Spleen (tissue), 11 donors: ENCODE measurements around the gene TCF7. TPM values are rescaled to one million over a fixed set of nuclear protein-coding genes. Genes with fewer than 3 reads are reported as not detected.

Source experiments
- DNase-seq: peaks from one replicate; pipeline ENCODE4 v3.0.0-alpha.2; 2020
- H3K27ac ChIP-seq, 8 donors: fragments of 200-600 bp; sonication (generic) in 7 of 8; 1 replicate in 4 of 8; 2 replicates in 4 of 8; pipeline versions ENCODE4 v1.5.0 to v1.8.0; 2016 to 2021; ENCODE audit warnings: inconsistent platforms in 4 of 8, mild to moderate bottlenecking in 4 of 8, moderate library complexity in 1 of 8
- H3K27me3 ChIP-seq, 7 donors: fragments of 200-600 bp; sonication (generic) in 6 of 7; replicated peaks in 1 of 7; 1 replicate in 4 of 7; 2 replicates in 3 of 7; pipeline versions ENCODE4 v1.5.0 to v1.8.0; 2016 to 2021; ENCODE audit warnings: inconsistent platforms in 3 of 7, mild to moderate bottlenecking in 1 of 7
- H3K36me3 ChIP-seq, 6 donors: fragments of 200-600 bp; sonication (generic) in 5 of 6; 1 replicate in 4 of 6; 2 replicates in 2 of 6; pipeline versions ENCODE4 v1.5.0 to v1.8.0; 2016 to 2021; ENCODE audit warnings: inconsistent platforms in 2 of 6
- H3K4me1 ChIP-seq, 6 donors: fragments of 200-600 bp; sonication (generic) in 5 of 6; 1 replicate in 3 of 6; 2 replicates in 3 of 6; pipeline versions ENCODE4 v1.5.0 to v1.8.0; 2016 to 2021; ENCODE audit warnings: inconsistent platforms in 3 of 6
- H3K4me3 ChIP-seq, 8 donors: fragments of 200-600 bp; sonication (generic) in 7 of 8; 1 replicate in 4 of 8; 2 replicates in 4 of 8; pipeline versions ENCODE4 v1.5.0 to v1.8.0; 2016 to 2021; ENCODE audit warnings: inconsistent platforms in 4 of 8, mild to moderate bottlenecking in 4 of 8, moderate library complexity in 2 of 8
- H3K9me3 ChIP-seq, 8 donors: fragments of 200-600 bp; sonication (generic) in 7 of 8; 1 replicate in 4 of 8; 2 replicates in 4 of 8; pipeline versions ENCODE4 v1.5.0 to v1.8.0; 2016 to 2021; ENCODE audit warnings: inconsistent platforms in 4 of 8
- CTCF ChIP-seq, 11 experiments: fragments of 200-600 bp in 7 of 11; fragments of 450-650 bp in 4 of 11; sonication (generic) in 4 of 11; IDR thresholded peaks in 8 of 11; conservative IDR thresholded peaks in 3 of 11; 1 replicate in 7 of 11; 2 replicates in 4 of 11; pipeline versions ENCODE4 v1.4.0 to v1.8.0; 2016 to 2021; ENCODE audit warnings: antibody characterized with exemption in 11 of 11, inconsistent platforms in 4 of 11, mild to moderate bottlenecking in 1 of 11
- POLR2A ChIP-seq, 3 donors: fragments of 450-650 bp; IDR thresholded peaks; one replicate each; pipeline ENCODE4 v1.5.1; 2017; ENCODE audit warnings: antibody characterized with exemption in 3 of 3, mild to moderate bottlenecking in 1 of 3
- POLR2AphosphoS5 ChIP-seq, 3 donors: sonication (generic); formaldehyde crosslinking; IDR thresholded peaks; one replicate each; pipeline ENCODE4 v1.5.1; 2017; ENCODE audit warnings: antibody characterized with exemption in 3 of 3
- WGBS, 5 donors: extraction: QIAGEN DNeasy Blood & Tissue Kit in 3 of 5; methylation state at CpG; one replicate each; pipeline versions ENCODE4 v1.1.5 to v1.1.7; 2013 to 2018; 5-methylcytosine and 5-hydroxymethylcytosine counted together
- intact Hi-C: fragments of 100-400 bp; cut with DNase I; formaldehyde crosslinking; loops from one replicate; pipeline ENCODE4 v1.15.0; 2023; ENCODE audit warnings: low total_unique reads
- polyA plus RNA-seq, 3 donors: library from polyadenylated mRNA; stranded (reverse); fragments of 200-250 nt; gene quantifications; one replicate each; pipeline ENCODE4 v1.2.1, GENCODE V29; 2013
- total RNA-seq, 7 donors: library from RNA; depleted of rRNA in 3 of 7; stranded (reverse); fragments of >200 nt in 3 of 7; fragmentation: NEBNext Ultra II Directional in 4 of 7; extraction: Animal tissue kit (Norgen Biotek cat#: 25700) in 4 of 7; gene quantifications; one replicate each; pipeline versions ENCODE4 v1.1.0 to v1.2.1, GENCODE V29; 2016 to 2021
- donor health status: healthy with polysubstance abuse.
- donor health status: DM: no; HTN: no; CAD: no; lungs with moderate emphysema.
- donor health status: DM: no; HTN: no; CAD: no.
- donor health status: Bipolar disorder and iron deficiency.
- donor health status: healthy.
- donor health status: DM: no; HTN: no; CAD: no.
- donor health status: DM: yes; HTN: yes; CAD: no.

The TCF7 gene
- total and polyA plus RNA-seq, 10 donors = 13.7 to 88.3 (median 36.8) TPM

- H3K4me1 ChIP-seq = peaks cover 10 to 88% (median 43%) of the 10 kb centered on the region in 6 donors
- no peaks in the 10 kb centered on the region for H3K9me3 ChIP-seq
- 79 to 86% (median 85%) methylated on average over 10 of the region's 10 CpGs for WGBS, 5 donors
- intact Hi-C loops = no loop called here
- no peak for DNase-seq
- H3K27me3 ChIP-seq = peaks cover 0 to 43% (median 17%) of the 10 kb centered on the region in 7 donors
- peak overlapping the region; percentile 38 to 91 (median 66) for H3K4me3 ChIP-seq
- H3K27ac ChIP-seq = peak overlapping the region in 6 of 8 donors; percentile 28 to 88 (median 74)
- peaks cover 0 to 15% (median 0%) of the 10 kb centered on the region in 6 donors for H3K36me3 ChIP-seq
- TF ChIP-seq POLR2A (IDR thresholded peaks at IDR 0.05) (no peak), POLR2AphosphoS5 (IDR thresholded peaks at IDR 0.05) (no peak), CTCF (IDR thresholded peaks at IDR 0.05 in 8 of 11, conservative IDR thresholded peaks at IDR 0.05 in 3 of 11) (no peak)
These were observed 1.8 kb downstream of the TCF7 start for GRCh38 chr5:134116286-134116685.

GRCh38 chr5:134116789-134117761, 2.6 kb downstream of the TCF7 start:
- H3K27ac ChIP-seq = peak overlapping the region in 6 of 8 donors; percentile 22 to 88 (median 68)
- peaks cover 10 to 88% (median 46%) of the 10 kb centered on the region in 6 donors for H3K4me1 ChIP-seq
- DNase-seq = no peak
- WGBS, 5 donors = 76 to 88% (median 83%) methylated on average over 10 to 12 of the region's 12 CpGs
- peak overlapping the region; percentile 20 to 91 (median 66) for H3K4me3 ChIP-seq
- H3K36me3 ChIP-seq = peaks cover 0 to 15% (median 0%) of the 10 kb centered on the region in 6 donors
- TF ChIP-seq POLR2A (IDR thresholded peaks at IDR 0.05) (no peak), POLR2AphosphoS5 (IDR thresholded peaks at IDR 0.05) (no peak), CTCF (IDR thresholded peaks at IDR 0.05 in 8 of 11, conservative IDR thresholded peaks at IDR 0.05 in 3 of 11) (no peak)
- intact Hi-C loops = no loop called here
- H3K9me3 ChIP-seq = no peaks in the 10 kb centered on the region
- H3K27me3 ChIP-seq = peaks cover 0 to 40% (median 16%) of the 10 kb centered on the region in 7 donors

GRCh38 chr5:134118212-134118835, 3.8 kb downstream of the TCF7 start:
- peaks cover 0 to 15% (median 0%) of the 10 kb centered on the region in 6 donors for H3K36me3 ChIP-seq
- 56 to 81% (median 70%) methylated on average over 4 of the region's 4 CpGs for WGBS, 5 donors

More at GRCh38 chr5:134118212-134118835, 3.8 kb downstream of the TCF7 start:
- Histone ChIP-seq H3K9me3 (no peaks in the 10 kb centered on the region), H3K4me3 (peak overlapping the region in 6 of 8 donors; percentile 56 to 91 (median 66)), H3K27me3 (peaks cover 0 to 28% (median 3%) of the 10 kb centered on the region in 7 donors), H3K4me1 (peaks cover 11 to 88% (median 50%) of the 10 kb centered on the region in 6 donors), H3K27ac (peak overlapping the region in 6 of 8 donors; percentile 29 to 88 (median 68))
- TF ChIP-seq POLR2A (IDR thresholded peaks at IDR 0.05) (no peak), POLR2AphosphoS5 (IDR thresholded peaks at IDR 0.05) (no peak), CTCF (IDR thresholded peaks at IDR 0.05 in 8 of 11, conservative IDR thresholded peaks at IDR 0.05 in 3 of 11) (no peak)
- intact Hi-C loops = no loop called here
- no peak for DNase-seq
